Cardiac muscle cell (in vitro differentiated cells and primary cell): Measurements from ENCODE around the gene KRI1. TPM values are rescaled to one million over a fixed set of nuclear protein-coding genes. Genes with fewer than 3 reads are reported as not detected.

Experiments
- DNase-seq, 2 donors: peaks; one replicate each; pipeline versions ENCODE4 v3.0.0 to v3.0.0-alpha.2; 2010 to 2017; ENCODE audit warnings: low read depth in 1 of 2, low spot score in 1 of 2
- H3K27ac ChIP-seq: fragments of 200-600 bp; sonication (generic); 2 replicates; pipeline ENCODE4 v1.5.1; 2016
- H3K27me3 ChIP-seq: fragments of 200-600 bp; sonication (generic); 2 replicates; pipeline ENCODE4 v1.6.0; 2016; ENCODE audit warnings: control low read depth
- H3K36me3 ChIP-seq: fragments of 200-600 bp; sonication (generic); 2 replicates; pipeline ENCODE4 v1.5.1; 2016; ENCODE audit warnings: control low read depth
- H3K4me1 ChIP-seq: fragments of 200-600 bp; sonication (generic); 2 replicates; pipeline ENCODE4 v1.8.1; 2017; ENCODE audit warnings: low read depth, mild to moderate bottlenecking, mixed run types
- H3K4me3 ChIP-seq: fragments of 200-600 bp; sonication (generic); 2 replicates; pipeline ENCODE4 v1.5.1; 2016; ENCODE audit warnings: mild to moderate bottlenecking
- H3K9me3 ChIP-seq: fragments of 200-600 bp; sonication (generic); 2 replicates; pipeline ENCODE4 v1.5.1; 2017; ENCODE audit warnings: low read depth, mild to moderate bottlenecking, control low read depth
- polyA plus RNA-seq: library from polyadenylated mRNA; unstranded; fragments of >200 nt; fragmentation: Nextera tagmentation; extraction: Ambion mirVana; gene quantifications from 2 replicates; pipeline ENCODE4 v1.2.1, GENCODE V29; 2016
- total RNA-seq: library from RNA; depleted of rRNA; stranded (reverse); fragments of >200 nt; gene quantifications from 2 replicates; pipeline ENCODE4 v1.2.3, GENCODE V29; 2016
- TF ChIP-seq, protein P1 (sequence below): IDR thresholded peaks from 2 replicates; pipeline ENCODE4 v1.5.1; 2012; ENCODE audit warnings: low read depth, mild to moderate bottlenecking, low read length

Gene KRI1
- total and polyA plus RNA-seq, 2 experiments from 2014 or later, result 26.1 to 28.3 TPM

DNA sequence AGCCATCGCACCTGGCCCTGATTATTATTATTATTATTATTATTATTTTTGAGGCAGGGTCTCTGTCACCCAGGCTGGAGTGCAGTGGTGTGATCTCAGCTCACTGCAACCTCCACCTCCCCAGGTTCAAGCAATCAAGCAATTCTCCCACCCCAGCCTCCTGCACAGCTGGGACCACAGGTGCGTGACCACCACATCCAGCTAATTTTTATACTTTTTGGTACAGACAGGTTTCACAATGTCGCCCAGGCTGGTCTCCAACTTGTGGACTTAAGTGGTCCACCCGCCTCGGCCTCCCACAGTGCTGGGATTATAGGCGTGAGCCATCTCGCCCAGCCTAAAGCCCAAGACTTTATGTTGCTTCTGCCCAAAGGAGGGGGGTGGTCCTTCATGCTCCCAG, 27.3 kb upstream of the KRI1 start:
- Histone ChIP-seq H3K4me3 (no peak overlapping the region), H3K27me3 (peaks cover 7% of the 10 kb centered on the region), H3K27ac (no peak overlapping the region), H3K36me3 (no peaks in the 10 kb centered on the region), H3K4me1 (no peaks in the 10 kb centered on the region), H3K9me3 (no peaks in the 10 kb centered on the region)
- TF ChIP-seq, protein P1, sequence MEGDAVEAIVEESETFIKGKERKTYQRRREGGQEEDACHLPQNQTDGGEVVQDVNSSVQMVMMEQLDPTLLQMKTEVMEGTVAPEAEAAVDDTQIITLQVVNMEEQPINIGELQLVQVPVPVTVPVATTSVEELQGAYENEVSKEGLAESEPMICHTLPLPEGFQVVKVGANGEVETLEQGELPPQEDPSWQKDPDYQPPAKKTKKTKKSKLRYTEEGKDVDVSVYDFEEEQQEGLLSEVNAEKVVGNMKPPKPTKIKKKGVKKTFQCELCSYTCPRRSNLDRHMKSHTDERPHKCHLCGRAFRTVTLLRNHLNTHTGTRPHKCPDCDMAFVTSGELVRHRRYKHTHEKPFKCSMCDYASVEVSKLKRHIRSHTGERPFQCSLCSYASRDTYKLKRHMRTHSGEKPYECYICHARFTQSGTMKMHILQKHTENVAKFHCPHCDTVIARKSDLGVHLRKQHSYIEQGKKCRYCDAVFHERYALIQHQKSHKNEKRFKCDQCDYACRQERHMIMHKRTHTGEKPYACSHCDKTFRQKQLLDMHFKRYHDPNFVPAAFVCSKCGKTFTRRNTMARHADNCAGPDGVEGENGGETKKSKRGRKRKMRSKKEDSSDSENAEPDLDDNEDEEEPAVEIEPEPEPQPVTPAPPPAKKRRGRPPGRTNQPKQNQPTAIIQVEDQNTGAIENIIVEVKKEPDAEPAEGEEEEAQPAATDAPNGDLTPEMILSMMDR, result no peak
- no peak for DNase-seq

DNA sequence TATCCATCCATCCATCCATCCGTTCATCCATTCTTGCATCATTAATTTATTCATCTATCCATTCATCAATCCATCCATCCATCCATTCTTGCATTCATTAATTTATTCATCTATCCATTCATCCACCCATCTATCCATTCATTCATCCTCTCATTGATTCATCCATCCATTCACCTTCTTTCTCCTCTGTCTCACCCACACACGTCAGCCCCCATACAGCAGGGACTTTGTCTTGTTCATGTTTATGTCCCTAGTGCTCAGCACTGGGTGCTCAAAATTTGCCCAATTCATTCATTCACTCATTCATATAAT, 22.0 kb upstream of the KRI1 start:
- H3K27ac ChIP-seq, result no peak overlapping the region
- H3K4me3 ChIP-seq, result no peak overlapping the region
- H3K36me3 ChIP-seq, result no peaks in the 10 kb centered on the region
- no peaks in the 10 kb centered on the region for H3K4me1 ChIP-seq
- TF ChIP-seq, protein P1, result no peak
- H3K9me3 ChIP-seq, result no peaks in the 10 kb centered on the region
- DNase-seq, result no peak
- H3K27me3 ChIP-seq, result peaks cover 25% of the 10 kb centered on the region

DNA sequence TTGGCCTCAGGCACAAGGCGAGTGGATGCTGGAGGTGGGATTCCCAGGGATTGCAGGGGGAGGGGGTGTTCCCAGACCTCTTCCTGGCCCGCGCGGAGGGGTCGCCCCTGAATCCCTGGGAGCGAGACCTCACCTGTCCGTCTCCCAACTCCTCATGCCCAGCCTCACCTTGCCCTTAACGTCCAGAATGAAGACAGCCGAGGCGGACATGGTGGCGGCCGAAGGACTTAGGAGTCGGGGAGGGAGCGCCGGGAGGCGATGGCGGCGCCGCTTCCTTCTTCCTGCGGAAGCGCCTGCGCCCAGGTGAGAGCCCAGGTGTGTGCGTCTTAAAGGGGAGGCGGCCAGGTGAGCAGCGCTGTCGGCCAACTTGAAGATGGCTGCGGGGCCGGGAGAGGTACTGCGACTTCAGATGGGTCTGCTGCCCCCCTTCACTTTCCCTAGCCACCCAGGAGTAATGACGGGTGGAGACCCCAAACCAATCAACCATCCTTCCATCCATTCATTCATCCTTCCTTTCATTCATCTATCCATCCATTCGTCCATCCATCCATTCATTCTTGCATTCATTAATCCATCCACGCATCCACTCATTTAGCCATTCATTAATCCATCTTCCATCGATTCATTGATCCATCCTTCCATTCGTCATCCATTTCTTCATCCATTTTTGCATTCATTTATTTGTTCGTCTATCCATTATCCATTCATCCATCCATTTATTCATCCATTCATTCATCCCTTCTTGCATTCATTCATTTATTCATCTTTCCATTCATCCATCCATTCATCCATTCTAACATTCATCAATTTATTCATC, 21.4 kb upstream of the KRI1 start, which contains the start of gene AP1M2:
Gene AP1M2 (minus strand): TSS at position 291 of the 817 bp plus-strand sequence. CDS start 81 bp downstream, at position 210.
- H3K4me3 ChIP-seq, result peak within 1 kb of the TSS; percentile 2
- H3K4me1 ChIP-seq, result no peaks in the 10 kb centered on the region
- TF ChIP-seq, protein P1, result no peak
- H3K27ac ChIP-seq, result no peak within 1 kb of the TSS
- no peak for DNase-seq
- no peaks in the 10 kb centered on the region for H3K9me3 ChIP-seq
- H3K36me3 ChIP-seq, result no peaks in the 10 kb centered on the region
- H3K27me3 ChIP-seq, result peaks cover 25% of the 10 kb centered on the region

DNA sequence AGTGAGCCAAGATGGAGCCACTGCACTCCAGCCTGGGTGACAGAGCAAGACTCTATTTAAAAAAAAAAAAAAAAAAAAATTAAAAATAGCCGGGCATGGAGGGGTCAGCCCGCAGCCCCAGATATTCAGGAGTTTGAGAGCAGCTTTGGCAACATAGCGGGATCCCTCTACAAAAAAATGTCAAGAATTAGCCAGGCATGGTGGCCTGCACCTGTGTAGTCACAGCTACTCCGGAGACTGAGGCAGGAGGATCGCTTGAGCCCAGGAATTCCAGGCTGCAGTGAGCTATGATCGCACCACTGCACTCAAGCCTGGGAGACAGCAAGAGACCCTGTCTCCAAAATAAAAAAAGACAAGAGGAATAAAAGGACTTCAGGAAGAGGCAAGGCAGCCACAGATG, 20.6 kb upstream of the KRI1 start:
- peaks cover 25% of the 10 kb centered on the region for H3K27me3 ChIP-seq
- H3K9me3 ChIP-seq, result no peaks in the 10 kb centered on the region
- TF ChIP-seq, protein P1, result no peak
- no peak for DNase-seq
- no peaks in the 10 kb centered on the region for H3K36me3 ChIP-seq
- H3K27ac ChIP-seq, result no peak overlapping the region
- H3K4me3 ChIP-seq, result no peak overlapping the region
- no peaks in the 10 kb centered on the region for H3K4me1 ChIP-seq

DNA sequence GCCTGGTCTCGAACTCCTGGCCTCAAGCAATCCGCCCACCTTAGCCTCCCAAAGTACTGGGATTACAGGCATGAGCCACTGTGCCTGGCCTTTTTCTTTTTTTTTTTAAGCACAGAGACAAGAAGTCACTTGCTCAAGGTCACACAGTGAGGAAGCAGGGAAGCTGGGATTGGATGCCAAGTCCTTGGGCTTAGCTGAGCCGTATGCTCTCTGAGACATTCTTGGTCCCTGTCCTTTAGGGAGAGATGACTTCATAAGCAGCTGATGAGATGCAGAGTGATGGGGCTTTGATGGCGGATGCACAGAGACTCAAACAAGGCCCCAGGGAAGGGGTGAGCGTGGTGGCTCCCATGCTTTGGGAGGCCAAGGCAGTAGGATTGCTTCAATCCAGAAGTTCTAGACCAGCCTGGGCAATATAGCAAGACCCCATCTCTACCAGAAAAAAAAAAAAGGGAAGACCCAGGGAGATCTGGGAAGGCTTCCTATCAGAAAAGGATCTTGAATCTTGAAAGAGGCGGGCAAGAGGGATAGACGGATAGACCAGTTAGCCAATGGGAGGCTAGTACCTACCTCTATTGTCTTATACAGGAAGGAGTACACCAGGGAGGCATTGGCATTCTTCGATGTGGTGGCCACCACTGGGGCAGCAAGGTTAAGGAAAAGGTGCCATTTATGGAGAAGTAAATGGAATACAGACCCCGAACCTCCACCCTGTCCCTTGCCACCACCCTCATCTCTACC, 17.4 kb upstream of the KRI1 start:
- Histone ChIP-seq H3K27ac (no peak overlapping the region), H3K36me3 (no peaks in the 10 kb centered on the region), H3K9me3 (no peaks in the 10 kb centered on the region), H3K4me3 (no peak overlapping the region), H3K4me1 (no peaks in the 10 kb centered on the region), H3K27me3 (peaks cover 19% of the 10 kb centered on the region)
- TF ChIP-seq, protein P1, result no peak
- DNase-seq, result no peak
